ENCODE measurements around the gene HOXD10. TPM values are rescaled to one million over a fixed set of nuclear protein-coding genes. Genes with fewer than 3 reads are reported as not detected.

HOXD10 gene
- polyA plus RNA-seq, 1 donor: 0.18 TPM

GRCh38 chr2:176149481-176149938, 32.9 kb downstream of the HOXD10 start:
- H3K4me3 ChIP-seq (ENCODE audit: low read length): no peak overlapping the region
- H3K27me3 ChIP-seq (ENCODE audit: control insufficient read depth, insufficient read depth, low read length): peaks cover 90% of the 10 kb centered on the region
- H3K9me3 ChIP-seq (ENCODE audit: control insufficient read depth, low read depth, low read length): peaks cover 5% of the 10 kb centered on the region
- H3K36me3 ChIP-seq (ENCODE audit: control insufficient read depth, insufficient read depth, low read length): no peaks in the 10 kb centered on the region
- peaks cover 3% of the 10 kb centered on the region for H3K4me1 ChIP-seq (ENCODE audit: control insufficient read depth, insufficient read depth, low read length)
- WGBS (ENCODE audit: insufficient coverage, low lambda C conversion rate): 33% methylated on average over 1 of the region's 22 CpGs
- H3K27ac ChIP-seq (ENCODE audit: low read length): no peak overlapping the region
- no peak for DNase-seq

- peaks cover 93% of the 10 kb centered on the region for H3K27me3 ChIP-seq (ENCODE audit: control insufficient read depth, insufficient read depth, low read length)
- 40% methylated on average over 2 of the region's 24 CpGs for WGBS (ENCODE audit: insufficient coverage, low lambda C conversion rate)
Observed at GRCh38 chr2:176149939-176150583, 33.5 kb downstream of the HOXD10 start.

GRCh38 chr2:176150584-176151441, 34.2 kb downstream of the HOXD10 start:
- Histone ChIP-seq H3K27me3 (ENCODE audit: control insufficient read depth, insufficient read depth, low read length) (peaks cover 93% of the 10 kb centered on the region), H3K4me1 (ENCODE audit: control insufficient read depth, insufficient read depth, low read length) (no peaks in the 10 kb centered on the region), H3K27ac (ENCODE audit: low read length) (peak overlapping the region; percentile 8), H3K4me3 (ENCODE audit: low read length) (no peak overlapping the region), H3K9me3 (ENCODE audit: control insufficient read depth, low read depth, low read length) (peaks cover 5% of the 10 kb centered on the region), H3K36me3 (ENCODE audit: control insufficient read depth, insufficient read depth, low read length) (no peaks in the 10 kb centered on the region)
- no CpG with 5 or more reads among the region's 14 CpGs for WGBS (ENCODE audit: insufficient coverage, low lambda C conversion rate)
- DNase-seq: no peak

More at GRCh38 chr2:176149939-176150583, 33.5 kb downstream of the HOXD10 start:
- Histone ChIP-seq H3K27ac (ENCODE audit: low read length) (peak overlapping the region; percentile 8), H3K9me3 (ENCODE audit: control insufficient read depth, low read depth, low read length) (peaks cover 5% of the 10 kb centered on the region), H3K36me3 (ENCODE audit: control insufficient read depth, insufficient read depth, low read length) (no peaks in the 10 kb centered on the region), H3K4me1 (ENCODE audit: control insufficient read depth, insufficient read depth, low read length) (peaks cover 2% of the 10 kb centered on the region), H3K4me3 (ENCODE audit: low read length) (no peak overlapping the region)
- no peak for DNase-seq

- H3K4me1 ChIP-seq (ENCODE audit: control insufficient read depth, insufficient read depth, low read length): no peaks in the 10 kb centered on the region
- WGBS (ENCODE audit: insufficient coverage, low lambda C conversion rate): no CpG with 5 or more reads among the region's 55 CpGs
- peaks cover 5% of the 10 kb centered on the region for H3K9me3 ChIP-seq (ENCODE audit: control insufficient read depth, low read depth, low read length)
- H3K27me3 ChIP-seq (ENCODE audit: control insufficient read depth, insufficient read depth, low read length): peaks cover 96% of the 10 kb centered on the region
- H3K27ac ChIP-seq (ENCODE audit: low read length): peak within 1 kb of the TSS; percentile 8
- DNase-seq: no peak
- H3K36me3 ChIP-seq (ENCODE audit: control insufficient read depth, insufficient read depth, low read length): no peaks in the 10 kb centered on the region
- no peak within 1 kb of the TSS for H3K4me3 ChIP-seq (ENCODE audit: low read length)
Observed at GRCh38 chr2:176151442-176152287, 35.1 kb downstream of the HOXD10 start, which contains the start of gene HOXD4. HOXD4 (plus strand) TSS chr2:176151550; CDS start chr2:176151634, 84 bp downstream.

GRCh38 chr2:176152350-176153181, 36.0 kb downstream of the HOXD10 start:
- WGBS (ENCODE audit: insufficient coverage, low lambda C conversion rate): no CpG with 5 or more reads among the region's 48 CpGs

GRCh38 chr2:176154576-176155252, 38.1 kb downstream of the HOXD10 start:
- Histone ChIP-seq H3K27me3 (ENCODE audit: control insufficient read depth, insufficient read depth, low read length) (peaks cover 97% of the 10 kb centered on the region), H3K9me3 (ENCODE audit: control insufficient read depth, low read depth, low read length) (peaks cover 6% of the 10 kb centered on the region), H3K4me1 (ENCODE audit: control insufficient read depth, insufficient read depth, low read length) (no peaks in the 10 kb centered on the region), H3K27ac (ENCODE audit: low read length) (no peak overlapping the region), H3K4me3 (ENCODE audit: low read length) (no peak overlapping the region), H3K36me3 (ENCODE audit: control insufficient read depth, insufficient read depth, low read length) (no peaks in the 10 kb centered on the region)
- no peak for DNase-seq
- WGBS (ENCODE audit: insufficient coverage, low lambda C conversion rate): 22% methylated on average over 1 of the region's 11 CpGs

More at GRCh38 chr2:176152350-176153181, 36.0 kb downstream of the HOXD10 start:
- Histone ChIP-seq H3K4me3 (ENCODE audit: low read length) (peak overlapping the region; percentile 18), H3K36me3 (ENCODE audit: control insufficient read depth, insufficient read depth, low read length) (no peaks in the 10 kb centered on the region), H3K9me3 (ENCODE audit: control insufficient read depth, low read depth, low read length) (peaks cover 5% of the 10 kb centered on the region), H3K4me1 (ENCODE audit: control insufficient read depth, insufficient read depth, low read length) (no peaks in the 10 kb centered on the region), H3K27me3 (ENCODE audit: control insufficient read depth, insufficient read depth, low read length) (peaks cover 96% of the 10 kb centered on the region), H3K27ac (ENCODE audit: low read length) (no peak overlapping the region)
- no peak for DNase-seq

GRCh38 chr2:176155356-176156044, 38.9 kb downstream of the HOXD10 start:
- peaks cover 10% of the 10 kb centered on the region for H3K9me3 ChIP-seq (ENCODE audit: control insufficient read depth, low read depth, low read length)
- no peaks in the 10 kb centered on the region for H3K4me1 ChIP-seq (ENCODE audit: control insufficient read depth, insufficient read depth, low read length)
- WGBS (ENCODE audit: insufficient coverage, low lambda C conversion rate): no CpG with 5 or more reads among the region's 6 CpGs
- H3K27ac ChIP-seq (ENCODE audit: low read length): no peak overlapping the region
- H3K27me3 ChIP-seq (ENCODE audit: control insufficient read depth, insufficient read depth, low read length): peaks cover 97% of the 10 kb centered on the region
- DNase-seq: no peak
- no peaks in the 10 kb centered on the region for H3K36me3 ChIP-seq (ENCODE audit: control insufficient read depth, insufficient read depth, low read length)
- H3K4me3 ChIP-seq (ENCODE audit: low read length): no peak overlapping the region

- no peak for DNase-seq
- Histone ChIP-seq H3K27me3 (ENCODE audit: control insufficient read depth, insufficient read depth, low read length) (peaks cover 97% of the 10 kb centered on the region), H3K4me1 (ENCODE audit: control insufficient read depth, insufficient read depth, low read length) (peaks cover 4% of the 10 kb centered on the region), H3K4me3 (ENCODE audit: low read length) (no peak overlapping the region), H3K27ac (ENCODE audit: low read length) (peak overlapping the region; percentile 32), H3K9me3 (ENCODE audit: control insufficient read depth, low read depth, low read length) (peaks cover 8% of the 10 kb centered on the region), H3K36me3 (ENCODE audit: control insufficient read depth, insufficient read depth, low read length) (no peaks in the 10 kb centered on the region)
- WGBS (ENCODE audit: insufficient coverage, low lambda C conversion rate): 20% methylated on average over 2 of the region's 8 CpGs
Observed at GRCh38 chr2:176156301-176156806, 39.8 kb downstream of the HOXD10 start.

Measured in large intestine (tissue), 3 donors.